HepG2 (cell line): ENCODE measurements around the gene RHBDD2. TPM values are rescaled to one million over a fixed set of nuclear protein-coding genes. Genes with fewer than 3 reads are reported as not detected.

Experiments used
- CCAR2 ChIP-seq: fragments of 200-400 bp; formaldehyde crosslinking; optimal IDR thresholded peaks from 2 replicates; pipeline ENCODE3; 2018; ENCODE audit warnings: low read depth, mild to moderate bottlenecking, low read length, moderate library complexity
- EED ChIP-seq: sonication (generic); formaldehyde crosslinking; IDR thresholded peaks from 2 replicates; pipeline ENCODE4 v1.5.0; 2020; ENCODE audit warnings: mild to moderate bottlenecking, missing genetic modification reagents
- GPBP1L1 ChIP-seq: sonication (generic); formaldehyde crosslinking; IDR thresholded peaks from 2 replicates; pipeline ENCODE4 v1.5.0; 2020; ENCODE audit warnings: mild to moderate bottlenecking, missing genetic modification reagents
- HIVEP1 ChIP-seq: sonication (generic); formaldehyde crosslinking; IDR thresholded peaks from 2 replicates; pipeline ENCODE4 v1.4.0; 2020; ENCODE audit warnings: mild to moderate bottlenecking, missing genetic modification reagents
- NR1H2 ChIP-seq: sonication (generic); formaldehyde crosslinking; IDR thresholded peaks from 2 replicates; pipeline ENCODE4 v1.8.1; 2022; ENCODE audit warnings: low read depth, missing genetic modification reagents, borderline replicate concordance
- PCBP2 ChIP-seq: fragments of 200-400 bp; formaldehyde crosslinking; optimal IDR thresholded peaks from 2 replicates; pipeline ENCODE3; 2018; ENCODE audit warnings: low read length, low read depth; ENCODE audit not compliant: poor library complexity, severe bottlenecking
- PPARG ChIP-seq: conservative IDR thresholded peaks from 2 replicates; pipeline ENCODE4 v1.6.1; 2016; ENCODE audit warnings: missing biosample characterization, missing genetic modification reagents
- RBFOX2 ChIP-seq: fragments of 200-400 bp; formaldehyde crosslinking; IDR thresholded peaks from 2 replicates; pipeline ENCODE4 v1.6.1; 2017; ENCODE audit warnings: low read depth, mild to moderate bottlenecking, low read length
- SIX4 ChIP-seq: sonication (generic); formaldehyde crosslinking; IDR thresholded peaks from 2 replicates; pipeline ENCODE4 v1.4.0; 2020; ENCODE audit warnings: missing genetic modification reagents
- TFDP1 ChIP-seq: IDR thresholded peaks from 2 replicates; pipeline ENCODE4 v1.6.1; 2016; ENCODE audit warnings: missing compliant biosample characterization, missing genetic modification reagents, borderline replicate concordance
- THAP7 ChIP-seq: sonication (generic); formaldehyde crosslinking; IDR thresholded peaks from 2 replicates; pipeline ENCODE4 v1.8.1; 2023; ENCODE audit warnings: mild to moderate bottlenecking, missing genetic modification reagents
- TOPORS ChIP-seq: sonication (generic); formaldehyde crosslinking; IDR thresholded peaks from 2 replicates; pipeline ENCODE4 v1.8.0; 2023; ENCODE audit warnings: mild to moderate bottlenecking, missing genetic modification reagents
- YEATS2 ChIP-seq: sonication (generic); formaldehyde crosslinking; IDR thresholded peaks from 2 replicates; pipeline ENCODE4 v1.4.0; 2020; ENCODE audit warnings: missing genetic modification reagents, borderline replicate concordance
- ZFP36 ChIP-seq: fragments of 150-350 bp; IDR thresholded peaks from 2 replicates; pipeline ENCODE4 v1.6.1; 2018; ENCODE audit warnings: borderline replicate concordance, low read length, low read depth; ENCODE audit not compliant: partially characterized antibody
- ZNF878 ChIP-seq: sonication (generic); formaldehyde crosslinking; IDR thresholded peaks from 2 replicates; pipeline ENCODE4 v1.8.1; 2023; ENCODE audit warnings: mild to moderate bottlenecking, missing genetic modification reagents, moderate library complexity
- polyA plus RNA-seq, 8 experiments: library from polyadenylated mRNA; depleted of rRNA in 3 of 8; stranded (reverse) in 7 of 8; unstranded in 1 of 8; fragments of >200 nt; fragmentation: Illumina TruSeq in 4 of 8; extraction: Trizol in 4 of 8; gene quantifications; 2 replicates each; pipeline versions ENCODE4 v1.2.1 to v1.2.3, GENCODE V29; 2011 to 2016; ENCODE audit warnings: low read depth in 4 of 8, missing spikeins in 1 of 8, mixed read lengths in 1 of 8; ENCODE audit not compliant: insufficient read depth in 1 of 8
- total RNA-seq, 5 experiments: library from RNA; depleted of rRNA; stranded (reverse); fragments of >200 nt; fragmentation: Illumina TruSeq; extraction: Trizol; gene quantifications; 2 replicates each; pipeline ENCODE4 v1.2.3, GENCODE V29; 2016; ENCODE audit warnings: low read depth in 1 of 5
- TF ChIP-seq, protein P1 (sequence below): sonication (generic); formaldehyde crosslinking; IDR thresholded peaks from 2 replicates; pipeline ENCODE4 v1.4.0; 2020; ENCODE audit warnings: missing genetic modification reagents, borderline replicate concordance
- TF ChIP-seq, protein P2 (sequence below): sonication (generic); formaldehyde crosslinking; IDR thresholded peaks from 2 replicates; pipeline ENCODE4 v1.9.0; 2021; ENCODE audit warnings: missing genetic modification reagents, mild to moderate bottlenecking, borderline replicate concordance
- TF ChIP-seq, protein P3 (sequence below): sonication (generic); IDR thresholded peaks from 2 replicates; pipeline ENCODE4 v1.6.1; 2016; ENCODE audit warnings: low read depth, borderline replicate concordance

RHBDD2 gene
- total and polyA plus RNA-seq, 2 of the 13 experiments (the other 11 are each of a cell fraction or from before 2014, with no cell fraction given), result 23.1 to 26.4 TPM

DNA sequence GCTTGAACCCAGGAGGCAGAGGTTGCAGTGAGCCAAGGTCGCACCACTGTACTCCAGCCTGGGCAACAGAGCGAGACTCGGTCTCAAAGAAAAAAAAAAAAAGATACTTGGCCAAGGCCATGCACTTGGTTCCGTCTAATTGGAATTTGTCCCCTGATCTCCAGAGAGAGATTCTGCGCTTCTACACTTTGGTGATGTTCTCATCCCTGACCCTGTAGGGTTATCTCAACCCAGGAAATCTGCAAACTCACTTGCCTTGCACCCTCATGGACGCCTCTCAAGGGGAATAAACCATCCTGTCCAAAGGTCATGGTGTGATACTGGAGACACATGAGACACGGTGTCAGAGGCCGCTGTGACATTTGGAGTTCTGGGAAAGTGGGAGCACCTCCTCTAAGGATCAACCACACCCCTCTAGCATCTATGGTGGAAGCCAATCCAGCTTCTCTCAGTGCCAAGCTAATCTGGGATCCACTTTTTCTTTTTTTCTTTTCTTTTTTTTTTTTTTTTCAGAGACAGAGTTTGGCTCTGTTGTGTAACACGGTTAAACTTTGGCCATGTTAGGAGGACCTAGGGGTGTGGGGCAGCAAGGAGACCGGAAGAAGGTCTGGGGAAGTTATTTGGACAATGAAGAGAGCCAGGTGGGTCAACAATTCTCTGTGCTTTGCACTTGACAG lies 28.3 kb downstream of the RHBDD2 start (continued):
- TF ChIP-seq HIVEP1 (CRISPR knock-in tag) (peak; percentile 57; the same call in 1 of the 2 replicates), PCBP2 (no peak), YEATS2 (peak; percentile 60; the same call in 1 of the 2 replicates), SIX4 (CRISPR knock-in tag) (peak; percentile 39), GPBP1L1 (CRISPR knock-in tag) (no peak), EED (no peak), ZNF878 (CRISPR knock-in tag) (peak; percentile 50; the same call in 1 of the 2 replicates), TFDP1 (CRISPR knock-in tag) (no peak), ZFP36 (no peak), TOPORS (no peak), PPARG (peak; percentile 90), CCAR2 (peak; percentile 90), NR1H2 (CRISPR knock-in tag) (no peak), RBFOX2 (0 out of 2 replicates have a peak, but pooled peaks have one; percentile 26), THAP7 (CRISPR knock-in tag) (peak; percentile 78)
- TF ChIP-seq, protein P1, sequence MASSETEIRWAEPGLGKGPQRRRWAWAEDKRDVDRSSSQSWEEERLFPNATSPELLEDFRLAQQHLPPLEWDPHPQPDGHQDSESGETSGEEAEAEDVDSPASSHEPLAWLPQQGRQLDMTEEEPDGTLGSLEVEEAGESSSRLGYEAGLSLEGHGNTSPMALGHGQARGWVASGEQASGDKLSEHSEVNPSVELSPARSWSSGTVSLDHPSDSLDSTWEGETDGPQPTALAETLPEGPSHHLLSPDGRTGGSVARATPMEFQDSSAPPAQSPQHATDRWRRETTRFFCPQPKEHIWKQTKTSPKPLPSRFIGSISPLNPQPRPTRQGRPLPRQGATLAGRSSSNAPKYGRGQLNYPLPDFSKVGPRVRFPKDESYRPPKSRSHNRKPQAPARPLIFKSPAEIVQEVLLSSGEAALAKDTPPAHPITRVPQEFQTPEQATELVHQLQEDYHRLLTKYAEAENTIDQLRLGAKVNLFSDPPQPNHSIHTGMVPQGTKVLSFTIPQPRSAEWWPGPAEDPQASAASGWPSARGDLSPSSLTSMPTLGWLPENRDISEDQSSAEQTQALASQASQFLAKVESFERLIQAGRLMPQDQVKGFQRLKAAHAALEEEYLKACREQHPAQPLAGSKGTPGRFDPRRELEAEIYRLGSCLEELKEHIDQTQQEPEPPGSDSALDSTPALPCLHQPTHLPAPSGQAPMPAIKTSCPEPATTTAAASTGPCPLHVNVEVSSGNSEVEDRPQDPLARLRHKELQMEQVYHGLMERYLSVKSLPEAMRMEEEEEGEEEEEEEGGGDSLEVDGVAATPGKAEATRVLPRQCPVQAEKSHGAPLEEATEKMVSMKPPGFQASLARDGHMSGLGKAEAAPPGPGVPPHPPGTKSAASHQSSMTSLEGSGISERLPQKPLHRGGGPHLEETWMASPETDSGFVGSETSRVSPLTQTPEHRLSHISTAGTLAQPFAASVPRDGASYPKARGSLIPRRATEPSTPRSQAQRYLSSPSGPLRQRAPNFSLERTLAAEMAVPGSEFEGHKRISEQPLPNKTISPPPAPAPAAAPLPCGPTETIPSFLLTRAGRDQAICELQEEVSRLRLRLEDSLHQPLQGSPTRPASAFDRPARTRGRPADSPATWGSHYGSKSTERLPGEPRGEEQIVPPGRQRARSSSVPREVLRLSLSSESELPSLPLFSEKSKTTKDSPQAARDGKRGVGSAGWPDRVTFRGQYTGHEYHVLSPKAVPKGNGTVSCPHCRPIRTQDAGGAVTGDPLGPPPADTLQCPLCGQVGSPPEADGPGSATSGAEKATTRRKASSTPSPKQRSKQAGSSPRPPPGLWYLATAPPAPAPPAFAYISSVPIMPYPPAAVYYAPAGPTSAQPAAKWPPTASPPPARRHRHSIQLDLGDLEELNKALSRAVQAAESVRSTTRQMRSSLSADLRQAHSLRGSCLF (CRISPR knock-in tag), result no peak
- TF ChIP-seq, protein P2, sequence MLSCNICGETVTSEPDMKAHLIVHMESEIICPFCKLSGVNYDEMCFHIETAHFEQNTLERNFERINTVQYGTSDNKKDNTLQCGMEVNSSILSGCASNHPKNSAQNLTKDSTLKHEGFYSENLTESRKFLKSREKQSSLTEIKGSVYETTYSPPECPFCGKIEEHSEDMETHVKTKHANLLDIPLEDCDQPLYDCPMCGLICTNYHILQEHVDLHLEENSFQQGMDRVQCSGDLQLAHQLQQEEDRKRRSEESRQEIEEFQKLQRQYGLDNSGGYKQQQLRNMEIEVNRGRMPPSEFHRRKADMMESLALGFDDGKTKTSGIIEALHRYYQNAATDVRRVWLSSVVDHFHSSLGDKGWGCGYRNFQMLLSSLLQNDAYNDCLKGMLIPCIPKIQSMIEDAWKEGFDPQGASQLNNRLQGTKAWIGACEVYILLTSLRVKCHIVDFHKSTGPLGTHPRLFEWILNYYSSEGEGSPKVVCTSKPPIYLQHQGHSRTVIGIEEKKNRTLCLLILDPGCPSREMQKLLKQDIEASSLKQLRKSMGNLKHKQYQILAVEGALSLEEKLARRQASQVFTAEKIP (CRISPR knock-in tag), result no peak
- TF ChIP-seq, protein P3, sequence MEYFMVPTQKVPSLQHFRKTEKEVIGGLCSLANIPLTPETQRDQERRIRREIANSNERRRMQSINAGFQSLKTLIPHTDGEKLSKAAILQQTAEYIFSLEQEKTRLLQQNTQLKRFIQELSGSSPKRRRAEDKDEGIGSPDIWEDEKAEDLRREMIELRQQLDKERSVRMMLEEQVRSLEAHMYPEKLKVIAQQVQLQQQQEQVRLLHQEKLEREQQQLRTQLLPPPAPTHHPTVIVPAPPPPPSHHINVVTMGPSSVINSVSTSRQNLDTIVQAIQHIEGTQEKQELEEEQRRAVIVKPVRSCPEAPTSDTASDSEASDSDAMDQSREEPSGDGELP, result peak; percentile 77; the same call in 1 of the 2 replicates
